Stromal cell of bone marrow (primary cell): ENCODE results near the gene DNAJB14.
"Not testable (repeated sequence)": the region's sequence is repeated elsewhere in the genome, so short reads cannot be mapped to it uniquely, and the experiment has no call there.

ENCODE experiments used
- DNase-seq: peaks from one replicate; pipeline ENCODE4 v3.0.0-alpha.2; 2012; ENCODE audit warnings: low read depth

Gene DNAJB14

GRCh38 chr4:99946356-99947189, at the start of gene DNAJB14:
Gene DNAJB14, minus strand, starts transcription at chr4:99946618. Its CDS starts 47 bp downstream, at chr4:99946571.
- peak; percentile 55 for DNase-seq

GRCh38 chr4:99991741-99992140, 45.3 kb upstream of the DNAJB14 start:
- DNase-seq: no peak

GRCh38 chr4:99987681-99988080, 41.3 kb upstream of the DNAJB14 start:
- DNase-seq: no peak

- no peak for DNase-seq
Measured at GRCh38 chr4:99986792-99987191, 40.4 kb upstream of the DNAJB14 start.

- no peak for DNase-seq
Measured at GRCh38 chr4:99983289-99983943, 37.0 kb upstream of the DNAJB14 start.

GRCh38 chr4:99979872-99980271, 33.5 kb upstream of the DNAJB14 start:
- no peak for DNase-seq

- DNase-seq: no peak
Measured at GRCh38 chr4:99971453-99972111, 25.2 kb upstream of the DNAJB14 start.

- no peak for DNase-seq
Measured at GRCh38 chr4:99968330-99968729, 21.9 kb upstream of the DNAJB14 start.

- no peak for DNase-seq
Measured at GRCh38 chr4:99966692-99967091, 20.3 kb upstream of the DNAJB14 start.

GRCh38 chr4:99965674-99966350, 19.4 kb upstream of the DNAJB14 start:
- DNase-seq: no peak

GRCh38 chr4:99965173-99965572, 18.8 kb upstream of the DNAJB14 start:
- no peak for DNase-seq

- DNase-seq: no peak
Measured at GRCh38 chr4:99961711-99962110, 15.3 kb upstream of the DNAJB14 start.

GRCh38 chr4:99960648-99961047, 14.2 kb upstream of the DNAJB14 start:
- DNase-seq: no peak

GRCh38 chr4:99958207-99958606, 11.8 kb upstream of the DNAJB14 start:
- DNase-seq: not testable (repeated sequence)

GRCh38 chr4:99950913-99951254, 4.5 kb upstream of the DNAJB14 start:
- no peak for DNase-seq

GRCh38 chr4:99949999-99950912, 3.8 kb upstream of the DNAJB14 start, which contains the start of gene H2AZ1:
Gene H2AZ1, minus strand, starts transcription at chr4:99950275. Its CDS starts 105 bp downstream, at chr4:99950170.
- peak; percentile 99 for DNase-seq

- peak; percentile 91 for DNase-seq
Measured at GRCh38 chr4:99949034-99949998, 2.9 kb upstream of the DNAJB14 start.

- no peak for DNase-seq
Measured at GRCh38 chr4:99947608-99948007, 1.2 kb upstream of the DNAJB14 start.

- no peak for DNase-seq
Measured at GRCh38 chr4:99947190-99947578, 766 bp upstream of the DNAJB14 start.

GRCh38 chr4:99945718-99946355, 581 bp downstream of the DNAJB14 start:
- DNase-seq: no peak
